ENCODE results near the gene KRT85.
"Not testable (repeated sequence)": the region's sequence is repeated elsewhere in the genome, so short reads cannot be mapped to it uniquely, and the experiment has no call there.

DNA sequence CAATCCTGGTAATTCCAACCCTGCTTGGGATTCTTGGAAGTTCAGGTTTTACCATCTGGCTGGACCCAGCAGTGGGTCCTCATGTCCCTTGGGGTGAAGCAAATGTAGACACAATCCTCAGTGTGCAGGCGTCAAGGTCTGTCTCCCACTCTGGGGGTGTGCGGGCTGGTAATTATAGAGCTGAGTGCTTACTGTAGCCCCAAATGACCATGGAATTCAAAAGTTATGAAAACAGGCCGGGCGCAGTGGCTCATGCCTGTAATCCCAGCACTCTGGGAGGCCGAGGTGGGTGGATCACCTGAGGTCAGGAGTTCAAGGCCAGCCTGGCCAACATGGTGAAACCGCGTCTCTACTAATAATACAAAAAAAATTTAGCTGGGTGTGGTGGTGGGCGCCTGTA lies 22.2 kb downstream of the KRT85 start:
- TF ChIP-seq POLR2AphosphoS5 (IDR thresholded peaks at IDR 0.05; ENCODE audit: borderline replicate concordance, low read depth, low read length); EZH2 (IDR thresholded peaks at IDR 0.05); FOXP2 (optimal IDR thresholded peaks at IDR 0.05; ENCODE audit: control extremely low read depth, extremely low read length, insufficient read depth): not testable (repeated sequence)

Measured in SK-N-MC (cell line).